ENCODE measurements around the gene UPK3B.
"Not testable (repeated sequence)": the region's sequence is repeated elsewhere in the genome, so short reads cannot be mapped to it uniquely, and the experiment has no call there.

The UPK3B gene

DNA sequence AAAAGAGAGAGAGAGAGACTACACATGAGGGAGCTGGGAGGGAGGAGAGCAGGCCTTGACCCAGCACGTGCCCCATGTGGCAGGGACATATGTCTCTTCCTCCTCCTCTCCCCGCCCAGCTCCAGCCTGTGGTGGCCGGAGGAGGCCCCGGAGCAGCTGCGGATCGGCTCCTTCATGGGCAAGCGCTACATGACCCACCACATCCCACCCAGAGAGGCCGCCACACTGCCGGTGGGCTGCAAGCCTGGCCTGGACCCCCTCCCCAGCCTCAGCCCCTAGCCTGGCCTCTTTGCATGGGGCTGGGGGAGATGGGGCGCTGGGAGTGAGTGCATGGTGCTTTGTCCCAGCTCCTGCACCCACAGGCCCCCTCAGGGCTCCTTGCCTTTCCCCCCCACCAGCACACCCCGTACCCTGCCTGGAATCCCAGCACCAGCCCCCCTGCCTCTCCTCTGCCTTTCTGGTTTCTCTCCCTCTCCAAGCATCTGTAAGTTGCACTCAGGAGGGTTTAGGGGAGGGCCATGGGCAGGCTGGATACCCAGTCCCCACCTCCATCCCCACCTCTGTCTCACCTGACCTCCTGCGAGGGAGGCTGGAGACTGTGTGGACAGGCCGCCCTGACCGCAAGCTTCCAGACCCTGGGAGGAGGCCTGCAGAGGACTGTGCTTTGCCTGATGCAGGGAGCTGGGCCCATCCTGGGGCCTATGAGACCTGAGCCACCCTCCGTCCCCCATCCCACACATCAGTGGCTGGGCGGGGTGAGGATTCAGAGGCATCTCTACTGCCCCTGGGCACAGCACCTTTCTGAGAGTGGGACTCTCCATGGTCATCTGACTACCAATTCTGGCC lies 4.8 kb downstream of the UPK3B start:
- no peak for DNase-seq

DNA sequence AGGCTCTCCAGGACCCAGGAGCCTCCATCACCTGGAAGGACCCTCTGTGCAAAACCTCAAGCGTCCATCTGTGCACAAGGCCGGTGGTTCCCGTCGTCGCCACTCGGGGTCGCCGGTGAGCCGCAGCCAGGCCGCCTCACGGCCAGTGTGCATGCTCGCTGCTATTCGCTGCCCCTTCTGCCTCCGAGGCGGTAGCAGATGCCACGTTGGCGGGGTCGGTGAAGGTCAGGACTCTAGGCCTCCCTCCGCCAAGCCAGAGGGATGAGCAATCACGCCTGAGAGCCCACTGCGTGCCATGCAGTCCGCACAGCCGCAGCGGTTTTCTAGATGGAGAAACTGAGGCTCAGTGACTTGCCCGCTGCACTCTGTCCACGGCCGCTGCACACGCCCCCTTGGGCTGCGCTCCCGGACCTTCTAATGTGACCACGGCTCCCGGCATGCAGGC lies 5.7 kb downstream of the UPK3B start:
- DNase-seq, result peak; percentile 31

DNA sequence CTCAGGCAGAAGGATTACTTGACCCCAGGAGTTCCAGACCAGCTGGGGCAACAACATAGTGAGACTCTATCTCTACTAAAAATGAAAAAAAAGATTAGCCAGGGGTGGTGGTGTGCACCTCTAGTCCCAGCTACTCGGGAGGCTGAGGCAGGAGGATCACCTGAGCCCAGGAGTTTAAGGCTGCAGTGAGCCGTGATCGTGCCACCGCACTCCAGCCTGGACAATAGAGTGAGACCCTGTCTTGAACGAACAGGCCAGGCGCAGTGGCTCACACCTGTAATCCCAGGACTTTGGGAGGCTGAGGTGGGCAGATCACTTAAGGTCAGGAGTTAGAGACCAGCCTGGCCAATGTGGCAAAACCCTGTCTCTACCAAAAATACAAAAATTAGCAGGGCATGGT lies 6.6 kb downstream of the UPK3B start:
- not testable (repeated sequence) for DNase-seq

DNA sequence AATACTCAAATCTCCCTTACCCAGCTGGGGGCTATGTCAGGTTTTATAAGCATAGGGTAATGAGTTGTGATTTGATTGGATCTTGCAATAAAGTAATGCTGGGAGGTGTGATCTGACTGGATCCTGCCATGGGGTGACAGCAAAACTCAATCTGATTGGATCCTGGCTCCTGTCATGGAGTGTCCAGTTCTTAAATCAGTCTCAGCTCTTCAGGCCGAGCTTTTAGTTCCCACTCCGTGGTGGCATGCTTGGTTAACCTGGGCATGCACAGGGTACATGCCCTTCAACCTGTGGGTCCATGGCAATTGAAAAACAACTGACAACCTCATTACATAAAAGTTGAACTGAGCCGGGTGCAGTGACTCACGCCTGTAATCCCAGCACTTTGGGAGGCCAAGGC lies 15.8 kb downstream of the UPK3B start:
- DNase-seq, result not testable (repeated sequence)

DNA sequence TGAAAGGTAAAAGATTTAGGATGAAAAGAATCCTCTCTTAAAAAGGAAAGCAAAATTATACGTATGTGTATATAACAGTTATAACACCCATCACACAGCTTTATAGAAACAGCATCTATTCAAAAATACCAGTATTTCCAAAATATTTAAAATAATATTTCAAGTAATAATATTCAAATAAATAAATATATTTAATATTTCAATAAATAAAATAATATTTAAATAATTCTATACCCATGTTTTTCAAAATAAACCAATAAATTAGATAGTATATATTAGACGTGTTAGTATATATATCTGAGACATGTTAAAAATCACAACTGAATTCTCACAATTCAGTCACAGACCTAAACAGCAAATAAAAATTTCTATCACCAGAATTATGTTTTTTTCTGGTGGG lies 21.3 kb downstream of the UPK3B start:
- not testable (repeated sequence) for DNase-seq

DNA sequence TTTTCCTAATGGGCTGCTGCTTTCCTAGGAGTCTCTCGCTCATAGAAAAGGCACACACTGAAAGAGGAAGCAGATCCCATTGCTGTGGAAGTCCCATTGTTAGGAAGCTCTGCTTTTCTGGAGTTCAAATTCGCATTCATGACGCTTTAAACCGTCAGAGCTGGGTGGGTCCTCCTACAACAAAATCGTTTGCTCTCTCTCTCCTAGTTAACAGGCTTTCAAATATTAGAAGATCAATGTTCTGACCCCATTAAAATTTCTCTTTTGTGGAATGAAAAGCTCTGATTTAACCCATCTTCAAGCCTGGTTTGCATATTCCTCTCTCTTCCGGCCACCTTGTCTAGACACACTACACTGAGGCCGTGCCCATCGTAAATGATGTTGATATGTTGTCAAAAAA lies 32.8 kb downstream of the UPK3B start, which contains the start of gene SPDYE16:
Gene SPDYE16 (minus strand): TSS at position 101 of the 400 bp plus-strand sequence. CDS start 1,838 bp downstream, outside the sequence.
- DNase-seq, result not testable (repeated sequence)

DNA sequence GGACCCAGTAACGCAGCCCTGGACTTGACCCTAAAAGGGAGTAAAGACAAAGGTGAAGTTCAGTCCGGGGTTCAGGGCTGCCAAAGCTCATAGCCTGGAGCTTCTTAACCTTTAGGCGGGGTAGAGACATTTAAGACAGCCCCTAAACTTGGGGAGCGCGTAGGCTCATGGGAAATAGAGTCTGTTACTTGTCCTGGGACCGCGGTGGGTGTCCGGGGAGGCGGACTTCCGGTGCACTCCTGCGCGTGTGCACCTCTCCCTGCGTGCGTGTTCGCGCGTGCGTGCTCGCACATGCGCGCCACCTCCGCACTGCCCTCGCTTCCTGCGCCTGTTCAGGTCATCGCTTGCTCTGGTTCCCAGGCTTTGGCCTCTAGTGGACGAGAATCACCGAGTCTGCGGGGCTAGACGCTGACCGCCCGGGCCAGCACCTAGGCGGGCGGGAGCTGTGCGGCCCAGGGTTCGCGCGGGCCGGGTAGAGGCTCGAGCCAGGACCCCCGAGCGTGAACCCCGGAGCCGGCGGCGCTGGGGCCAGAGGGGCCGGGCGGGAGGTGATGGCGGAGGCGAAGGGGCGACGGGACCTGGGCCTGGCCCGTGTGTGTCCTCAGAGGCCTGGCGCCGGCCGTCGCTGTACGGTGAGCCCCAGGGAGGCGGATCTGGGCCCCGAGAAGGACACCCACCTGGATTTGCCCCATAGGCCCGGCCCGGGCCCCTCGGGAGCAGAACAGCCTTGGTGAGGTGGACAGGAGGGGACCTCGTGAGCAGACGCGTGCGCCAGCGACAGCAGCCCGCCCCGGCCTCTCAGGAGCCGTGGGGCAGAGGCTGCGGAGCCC lies 38.9 kb downstream of the UPK3B start:
- peak; percentile 91 for DNase-seq

DNA sequence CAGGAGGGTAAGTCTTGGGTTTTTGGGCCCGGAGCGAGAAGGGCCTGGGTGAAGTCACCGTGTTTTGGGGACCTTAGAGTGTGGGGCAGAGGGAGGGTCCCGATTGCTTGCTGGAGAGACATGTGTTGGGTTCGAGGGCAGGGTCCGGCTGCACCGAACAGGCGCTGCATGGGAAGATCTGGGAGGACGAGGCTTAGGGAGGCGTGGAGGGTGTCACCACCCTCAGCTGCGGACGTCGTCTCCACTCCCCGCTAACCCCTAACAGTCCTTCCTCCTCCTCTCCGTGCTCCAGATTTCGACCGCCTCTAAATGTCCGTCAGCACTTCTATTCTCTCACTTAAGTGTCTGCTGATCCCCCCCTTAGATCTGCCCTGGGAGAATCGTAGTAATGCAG lies 39.5 kb downstream of the UPK3B start:
- DNase-seq, result not testable (repeated sequence)

DNA sequence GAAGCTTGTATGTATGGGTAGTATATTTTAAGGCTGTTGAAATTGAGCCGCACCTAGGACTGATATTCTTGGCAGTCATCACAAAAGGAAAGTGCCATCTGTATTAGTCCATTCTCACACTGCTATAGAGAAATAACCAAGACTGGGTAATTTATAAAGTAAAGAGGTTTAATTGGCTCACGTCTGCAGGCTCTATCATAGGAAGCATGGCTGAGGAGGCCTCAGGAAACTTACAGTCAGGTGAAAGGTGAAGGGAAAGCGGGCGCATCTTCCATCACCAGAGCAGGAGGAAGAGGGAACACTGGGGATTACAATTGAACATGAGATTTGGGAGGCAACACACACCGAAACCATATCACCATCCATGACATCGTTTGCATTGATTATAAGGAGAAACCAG lies 41.6 kb downstream of the UPK3B start:
- not testable (repeated sequence) for DNase-seq

DNA sequence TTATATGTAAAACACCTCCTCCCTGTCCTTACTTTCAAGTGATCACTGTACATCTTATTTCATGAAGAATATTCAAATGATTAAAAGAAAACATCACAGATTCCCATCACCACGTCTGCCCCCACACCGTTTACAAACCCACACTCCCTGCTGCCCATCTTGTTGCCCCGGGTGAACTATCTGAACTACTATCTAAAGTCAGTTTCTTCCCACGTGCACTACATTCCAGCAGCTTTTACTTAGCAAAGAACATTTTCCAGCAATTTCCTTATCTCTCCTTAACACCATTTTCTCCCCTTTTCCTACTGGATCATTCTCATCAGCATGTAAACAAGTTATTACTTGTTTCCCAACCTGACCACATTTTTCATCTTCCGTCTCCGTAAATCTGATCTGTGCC lies 49.3 kb downstream of the UPK3B start:
- DNase-seq, result not testable (repeated sequence)

DNA sequence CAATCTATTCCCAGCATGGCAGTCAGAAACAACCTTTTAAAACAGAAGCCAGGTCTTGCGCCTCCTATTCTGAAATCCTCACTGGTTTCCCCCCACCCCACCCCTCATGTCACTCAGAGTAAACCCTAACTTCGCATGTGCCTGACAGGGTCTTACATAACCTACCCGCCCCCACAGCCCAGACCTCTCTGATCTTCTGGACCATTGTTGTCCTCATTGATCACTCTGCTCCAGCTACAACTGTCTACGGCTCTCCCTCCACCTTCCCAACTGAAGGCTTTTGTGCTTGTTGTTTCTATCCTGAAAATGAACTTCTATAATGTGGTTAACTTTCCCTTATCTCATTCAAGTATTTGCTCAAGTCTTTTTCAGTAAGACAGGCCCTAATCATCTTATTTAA lies 49.8 kb downstream of the UPK3B start:
- not testable (repeated sequence) for DNase-seq

DNA sequence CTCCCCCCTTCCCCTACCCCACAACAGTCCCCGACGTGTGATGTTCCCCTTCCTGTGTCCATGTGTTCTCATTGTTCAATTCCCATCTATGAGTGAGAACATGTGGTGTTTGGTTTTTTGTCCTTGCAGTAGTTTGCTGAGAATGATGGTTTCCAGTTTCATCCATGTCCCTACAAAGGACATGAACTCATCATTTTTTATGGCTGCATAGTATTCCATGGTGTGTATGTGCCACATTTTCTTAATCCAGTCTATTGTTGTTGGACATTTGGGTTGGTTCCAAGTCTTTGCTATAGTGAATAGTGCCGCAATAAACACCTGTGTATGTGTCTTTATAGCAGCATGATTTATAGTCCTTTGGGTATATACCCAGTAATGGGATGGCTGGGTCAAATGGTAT lies 51.0 kb downstream of the UPK3B start:
- not testable (repeated sequence) for DNase-seq

DNA sequence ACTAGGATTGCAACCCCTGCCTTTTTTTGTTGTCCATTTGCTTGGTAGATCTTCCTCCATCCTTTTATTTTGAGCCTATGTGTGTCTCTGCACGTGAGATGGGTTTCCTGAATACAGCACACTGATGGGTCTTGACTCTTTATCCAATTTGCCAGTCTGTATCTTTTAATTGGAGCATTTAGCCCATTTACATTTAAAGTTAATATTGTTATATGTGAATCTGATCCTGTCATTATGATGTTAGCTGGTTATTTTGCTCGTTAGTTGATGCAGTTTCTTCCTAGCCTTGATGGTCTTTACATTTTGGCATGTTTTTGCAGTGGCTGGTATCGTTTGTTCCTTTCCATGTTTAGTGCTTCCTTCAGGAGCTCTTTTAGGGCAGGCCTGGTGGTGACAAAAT lies 54.6 kb downstream of the UPK3B start:
- not testable (repeated sequence) for DNase-seq

All from CD4-positive, alpha-beta T cell treated with Interleukin-4 for 4 hours (primary cell).